HL-60 (cell line): ENCODE measurements around the gene SLC26A2.

Experiments used
- TF ChIP-seq, protein P1 (sequence below): IDR thresholded peaks from one replicate; pipeline ENCODE4 v1.5.1; 2011; ENCODE audit warnings: low read length, control low read depth, inconsistent platforms; ENCODE audit not compliant: insufficient read depth
- TF ChIP-seq, protein P2 (sequence below): IDR thresholded peaks from 2 replicates; pipeline ENCODE4 v1.6.1; 2012; ENCODE audit warnings: low read depth; ENCODE audit not compliant: insufficient replicate concordance

DNA sequence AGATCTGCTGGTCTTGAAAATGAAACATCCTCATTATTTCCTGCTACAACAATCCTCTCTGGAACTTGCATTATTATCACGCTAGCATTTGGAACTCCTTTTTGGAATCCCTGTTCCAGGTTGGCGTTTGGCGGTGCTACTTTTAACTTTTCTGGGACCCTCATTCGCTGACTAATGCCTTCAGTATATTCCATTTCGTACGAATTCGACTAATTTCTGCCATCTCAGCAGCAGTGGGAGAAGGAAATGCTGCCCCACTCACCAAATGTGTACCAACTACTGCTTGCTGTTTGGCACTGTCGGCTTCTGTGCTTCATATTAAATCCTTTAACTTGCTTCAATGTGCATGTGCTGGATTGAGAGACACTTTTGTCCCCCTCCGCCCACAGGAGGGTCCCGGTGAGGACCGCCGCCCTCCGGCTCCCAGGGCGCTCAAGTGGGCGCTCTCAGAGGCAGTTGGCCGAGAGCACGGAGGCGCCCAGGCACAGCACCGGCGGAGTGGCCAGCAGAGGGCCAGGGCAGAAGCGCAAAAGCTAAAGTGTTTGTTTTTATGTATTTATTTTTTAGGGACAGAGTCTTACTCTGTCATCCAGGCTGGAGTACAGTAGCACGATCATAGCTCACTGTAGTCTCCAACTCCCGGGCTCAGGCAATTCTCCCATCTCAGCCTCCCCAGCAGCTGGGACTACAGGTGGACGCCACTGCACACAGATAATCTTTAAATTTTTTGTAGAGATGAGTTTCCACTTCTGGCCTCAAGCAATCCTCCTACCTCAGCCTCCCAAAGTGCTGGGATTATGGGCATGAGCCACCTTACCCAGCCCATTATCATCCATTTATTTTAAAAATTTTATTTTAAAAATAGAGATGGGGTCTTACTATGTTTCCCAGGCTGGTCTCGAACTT is 27.9 kb upstream of the SLC26A2 start:
- TF ChIP-seq, protein P1, sequence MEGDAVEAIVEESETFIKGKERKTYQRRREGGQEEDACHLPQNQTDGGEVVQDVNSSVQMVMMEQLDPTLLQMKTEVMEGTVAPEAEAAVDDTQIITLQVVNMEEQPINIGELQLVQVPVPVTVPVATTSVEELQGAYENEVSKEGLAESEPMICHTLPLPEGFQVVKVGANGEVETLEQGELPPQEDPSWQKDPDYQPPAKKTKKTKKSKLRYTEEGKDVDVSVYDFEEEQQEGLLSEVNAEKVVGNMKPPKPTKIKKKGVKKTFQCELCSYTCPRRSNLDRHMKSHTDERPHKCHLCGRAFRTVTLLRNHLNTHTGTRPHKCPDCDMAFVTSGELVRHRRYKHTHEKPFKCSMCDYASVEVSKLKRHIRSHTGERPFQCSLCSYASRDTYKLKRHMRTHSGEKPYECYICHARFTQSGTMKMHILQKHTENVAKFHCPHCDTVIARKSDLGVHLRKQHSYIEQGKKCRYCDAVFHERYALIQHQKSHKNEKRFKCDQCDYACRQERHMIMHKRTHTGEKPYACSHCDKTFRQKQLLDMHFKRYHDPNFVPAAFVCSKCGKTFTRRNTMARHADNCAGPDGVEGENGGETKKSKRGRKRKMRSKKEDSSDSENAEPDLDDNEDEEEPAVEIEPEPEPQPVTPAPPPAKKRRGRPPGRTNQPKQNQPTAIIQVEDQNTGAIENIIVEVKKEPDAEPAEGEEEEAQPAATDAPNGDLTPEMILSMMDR, result no peak
- TF ChIP-seq, protein P2, sequence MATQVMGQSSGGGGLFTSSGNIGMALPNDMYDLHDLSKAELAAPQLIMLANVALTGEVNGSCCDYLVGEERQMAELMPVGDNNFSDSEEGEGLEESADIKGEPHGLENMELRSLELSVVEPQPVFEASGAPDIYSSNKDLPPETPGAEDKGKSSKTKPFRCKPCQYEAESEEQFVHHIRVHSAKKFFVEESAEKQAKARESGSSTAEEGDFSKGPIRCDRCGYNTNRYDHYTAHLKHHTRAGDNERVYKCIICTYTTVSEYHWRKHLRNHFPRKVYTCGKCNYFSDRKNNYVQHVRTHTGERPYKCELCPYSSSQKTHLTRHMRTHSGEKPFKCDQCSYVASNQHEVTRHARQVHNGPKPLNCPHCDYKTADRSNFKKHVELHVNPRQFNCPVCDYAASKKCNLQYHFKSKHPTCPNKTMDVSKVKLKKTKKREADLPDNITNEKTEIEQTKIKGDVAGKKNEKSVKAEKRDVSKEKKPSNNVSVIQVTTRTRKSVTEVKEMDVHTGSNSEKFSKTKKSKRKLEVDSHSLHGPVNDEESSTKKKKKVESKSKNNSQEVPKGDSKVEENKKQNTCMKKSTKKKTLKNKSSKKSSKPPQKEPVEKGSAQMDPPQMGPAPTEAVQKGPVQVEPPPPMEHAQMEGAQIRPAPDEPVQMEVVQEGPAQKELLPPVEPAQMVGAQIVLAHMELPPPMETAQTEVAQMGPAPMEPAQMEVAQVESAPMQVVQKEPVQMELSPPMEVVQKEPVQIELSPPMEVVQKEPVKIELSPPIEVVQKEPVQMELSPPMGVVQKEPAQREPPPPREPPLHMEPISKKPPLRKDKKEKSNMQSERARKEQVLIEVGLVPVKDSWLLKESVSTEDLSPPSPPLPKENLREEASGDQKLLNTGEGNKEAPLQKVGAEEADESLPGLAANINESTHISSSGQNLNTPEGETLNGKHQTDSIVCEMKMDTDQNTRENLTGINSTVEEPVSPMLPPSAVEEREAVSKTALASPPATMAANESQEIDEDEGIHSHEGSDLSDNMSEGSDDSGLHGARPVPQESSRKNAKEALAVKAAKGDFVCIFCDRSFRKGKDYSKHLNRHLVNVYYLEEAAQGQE, result no peak
